ENCODE data around the gene SPTLC1.
"Not testable (repeated sequence)": the region's sequence is repeated elsewhere in the genome, so short reads cannot be mapped to it uniquely, and the experiment has no call there.

Gene SPTLC1

GRCh38 chr9:92151691-92152393 is 36.6 kb upstream of the SPTLC1 start:
- Histone ChIP-seq H2AFZ (peak overlapping the region; percentile 46), H3K4me1 (peaks cover 7% of the 10 kb centered on the region), H3K9ac (no peak overlapping the region), H3K79me2 (no peaks in the 10 kb centered on the region), H3K27ac (peak overlapping the region; percentile 63), H3K9me3 (ENCODE audit: control insufficient read depth, low read length) (no peaks in the 10 kb centered on the region), H3K4me2 (ENCODE audit: low read length) (peak overlapping the region; percentile 40), H3K4me3 (ENCODE audit: low read depth, low read length) (no peak overlapping the region), H3K27me3 (ENCODE audit: control insufficient read depth, insufficient read depth, low read length) (no peaks in the 10 kb centered on the region), H3K36me3 (ENCODE audit: control insufficient read depth, insufficient read depth, low read length) (no peaks in the 10 kb centered on the region)
- no peak for TF ChIP-seq CTCF (IDR thresholded peaks at IDR 0.05)

- H3K4me3 ChIP-seq (ENCODE audit: low read depth, low read length); H3K27me3 ChIP-seq (ENCODE audit: control insufficient read depth, insufficient read depth, low read length); H3K9me3 ChIP-seq (ENCODE audit: control insufficient read depth, low read length); H3K79me2 ChIP-seq; H3K4me2 ChIP-seq (ENCODE audit: low read length); H3K4me1 ChIP-seq; H3K36me3 ChIP-seq (ENCODE audit: control insufficient read depth, insufficient read depth, low read length); H3K9ac ChIP-seq; H3K27ac ChIP-seq; H2AFZ ChIP-seq: not testable (repeated sequence)
Measured at GRCh38 chr9:92150501-92151470, 35.6 kb upstream of the SPTLC1 start.

- H3K27ac ChIP-seq = no peak overlapping the region
- no peak for TF ChIP-seq CTCF (IDR thresholded peaks at IDR 0.05)
Measured at GRCh38 chr9:92147852-92148180, 32.6 kb upstream of the SPTLC1 start.

GRCh38 chr9:92147030-92147851 is 32.0 kb upstream of the SPTLC1 start:
- no peaks in the 10 kb centered on the region for H3K36me3 ChIP-seq (ENCODE audit: control insufficient read depth, insufficient read depth, low read length)
- H3K27ac ChIP-seq = no peak overlapping the region
- no peak for TF ChIP-seq CTCF (IDR thresholded peaks at IDR 0.05)
- peak overlapping the region; percentile 38 for H2AFZ ChIP-seq
- H3K9ac ChIP-seq = no peak overlapping the region
- peaks cover 7% of the 10 kb centered on the region for H3K4me1 ChIP-seq
- H3K27me3 ChIP-seq (ENCODE audit: control insufficient read depth, insufficient read depth, low read length) = no peaks in the 10 kb centered on the region
- no peak overlapping the region for H3K4me3 ChIP-seq (ENCODE audit: low read depth, low read length)
- H3K79me2 ChIP-seq = no peaks in the 10 kb centered on the region
- no peak overlapping the region for H3K4me2 ChIP-seq (ENCODE audit: low read length)
- no peaks in the 10 kb centered on the region for H3K9me3 ChIP-seq (ENCODE audit: control insufficient read depth, low read length)

More at GRCh38 chr9:92147852-92148180, 32.6 kb upstream of the SPTLC1 start:
- Histone ChIP-seq H2AFZ (no peak overlapping the region), H3K4me1 (peaks cover 7% of the 10 kb centered on the region), H3K36me3 (ENCODE audit: control insufficient read depth, insufficient read depth, low read length) (no peaks in the 10 kb centered on the region), H3K4me3 (ENCODE audit: low read depth, low read length) (no peak overlapping the region), H3K9ac (no peak overlapping the region), H3K79me2 (no peaks in the 10 kb centered on the region), H3K4me2 (ENCODE audit: low read length) (no peak overlapping the region), H3K9me3 (ENCODE audit: control insufficient read depth, low read length) (no peaks in the 10 kb centered on the region), H3K27me3 (ENCODE audit: control insufficient read depth, insufficient read depth, low read length) (no peaks in the 10 kb centered on the region)

- Histone ChIP-seq H3K4me2 (ENCODE audit: low read length) (no peak overlapping the region), H3K9me3 (ENCODE audit: control insufficient read depth, low read length) (no peaks in the 10 kb centered on the region), H3K4me1 (peaks cover 1% of the 10 kb centered on the region), H3K4me3 (ENCODE audit: low read depth, low read length) (no peak overlapping the region), H3K36me3 (ENCODE audit: control insufficient read depth, insufficient read depth, low read length) (no peaks in the 10 kb centered on the region), H3K27me3 (ENCODE audit: control insufficient read depth, insufficient read depth, low read length) (no peaks in the 10 kb centered on the region), H3K79me2 (no peaks in the 10 kb centered on the region), H2AFZ (no peak overlapping the region), H3K27ac (no peak overlapping the region), H3K9ac (no peak overlapping the region)
- no peak for TF ChIP-seq CTCF (IDR thresholded peaks at IDR 0.05)
Measured at GRCh38 chr9:92146610-92147009, 31.4 kb upstream of the SPTLC1 start.

- not testable (repeated sequence) for H3K4me3 ChIP-seq (ENCODE audit: low read depth, low read length); H3K79me2 ChIP-seq; H3K4me1 ChIP-seq; H2AFZ ChIP-seq; H3K4me2 ChIP-seq (ENCODE audit: low read length); H3K36me3 ChIP-seq (ENCODE audit: control insufficient read depth, insufficient read depth, low read length); H3K27me3 ChIP-seq (ENCODE audit: control insufficient read depth, insufficient read depth, low read length); H3K27ac ChIP-seq; H3K9ac ChIP-seq; H3K9me3 ChIP-seq (ENCODE audit: control insufficient read depth, low read length)
Measured at GRCh38 chr9:92145784-92146183, 30.6 kb upstream of the SPTLC1 start.
